SK-N-SH (cell line): ENCODE data around the gene CLEC16A. TPM values are rescaled to one million over a fixed set of nuclear protein-coding genes. Genes with fewer than 3 reads are reported as not detected.
"Not testable (repeated sequence)": the region's sequence is repeated elsewhere in the genome, so short reads cannot be mapped to it uniquely, and the experiment has no call there.

Experiments
- CTCF ChIA-PET: fragments of 300-600, 350-600 bp; formaldehyde crosslinking; extraction: SDS; loops from one replicate; lab custom pipeline; 2021; lab: Yijun Ruan, JAX
- POLR2A ChIA-PET: fragments of 350-600 bp; sonication (Branson Sonifier 250); formaldehyde crosslinking; extraction: SDS; loops from one replicate; lab custom pipeline; 2020; ENCODE audit warnings: antibody characterized with exemption, inconsistent platforms; lab: Yijun Ruan, JAX
- DNase-seq: peaks from one replicate; pipeline ENCODE4 v3.0.0; 2012
- H2AFZ ChIP-seq: fragments of 200-600 bp; sonication (generic); 2 replicates; pipeline ENCODE4 v1.8.1; 2016; ENCODE audit warnings: antibody characterized with exemption, mild to moderate bottlenecking, low read depth
- H3F3A ChIP-seq: fragments of 200-600 bp; sonication (generic); replicated peaks from 2 replicates; pipeline ENCODE3; 2016; ENCODE audit warnings: antibody characterized with exemption, mild to moderate bottlenecking; ENCODE audit not compliant: insufficient read depth
- H3K27ac ChIP-seq, 2 experiments: fragments of 200-500 bp in 1 of 2; fragments of 200-600 bp in 1 of 2; sonication (Bioruptor generic) in 1 of 2; sonication (generic), shearing (Covaris generic) in 1 of 2; 2 replicates each; pipeline versions ENCODE4 v1.5.1 to v1.6.1; 2014 to 2016; ENCODE audit warnings: low read depth in 2 of 2, inconsistent platforms in 1 of 2, low read length in 1 of 2, mild to moderate bottlenecking in 1 of 2, mixed read lengths in 1 of 2
- H3K27me3 ChIP-seq: fragments of 200-600 bp; sonication (generic), shearing (Covaris generic); 2 replicates; pipeline ENCODE4 v1.6.1; 2016; ENCODE audit warnings: mixed run types; ENCODE audit not compliant: insufficient read depth
- H3K36me3 ChIP-seq, 2 experiments: fragments of 200-500 bp in 1 of 2; fragments of 200-600 bp in 1 of 2; sonication (Bioruptor generic) in 1 of 2; sonication (generic) in 1 of 2; replicated peaks in 1 of 2; 2 replicates each; pipeline versions ENCODE3 to v1.5.1; 2014 to 2016; ENCODE audit warnings: low read length in 1 of 2, mild to moderate bottlenecking in 1 of 2; ENCODE audit not compliant: insufficient read depth in 2 of 2, control insufficient read depth in 1 of 2
- H3K4me1 ChIP-seq, 2 experiments: fragments of 200-500 bp in 1 of 2; fragments of 200-600 bp in 1 of 2; sonication (Bioruptor generic) in 1 of 2; sonication (generic), shearing (Covaris generic) in 1 of 2; 2 replicates each; pipeline versions ENCODE4 v1.5.1 to v1.6.1; 2014 to 2016; ENCODE audit warnings: low read depth in 1 of 2, low read length in 1 of 2, mixed run types in 1 of 2; ENCODE audit not compliant: insufficient read depth in 2 of 2, control insufficient read depth in 1 of 2
- H3K4me2 ChIP-seq: fragments of 200-600 bp; sonication (generic), shearing (Covaris generic); 2 replicates; pipeline ENCODE4 v1.6.1; 2017; ENCODE audit warnings: mixed run types
- H3K4me3 ChIP-seq, 2 experiments: fragments of 200-500 bp in 1 of 2; fragments of 200-600 bp in 1 of 2; sonication (Bioruptor generic) in 1 of 2; sonication (generic), shearing (Covaris generic) in 1 of 2; 2 replicates each; pipeline versions ENCODE4 v1.5.1 to v1.8.1; 2014 to 2016; ENCODE audit warnings: low read depth in 2 of 2, inconsistent platforms in 1 of 2, low read length in 1 of 2, mild to moderate bottlenecking in 1 of 2, mixed read lengths in 1 of 2, moderate library complexity in 1 of 2
- H3K79me2 ChIP-seq: fragments of 200-600 bp; sonication (generic); 2 replicates; pipeline ENCODE4 v1.8.1; 2017; ENCODE audit warnings: mild to moderate bottlenecking; ENCODE audit not compliant: insufficient read depth
- H3K9ac ChIP-seq: fragments of 200-600 bp; sonication (generic); 2 replicates; pipeline ENCODE4 v1.6.1; 2017; ENCODE audit warnings: mixed run types
- H3K9me2 ChIP-seq: fragments of 200-600 bp; sonication (generic); 2 replicates; pipeline ENCODE4 v1.6.1; 2017; ENCODE audit warnings: mixed run types
- H3K9me3 ChIP-seq: fragments of 200-600 bp; sonication (generic); 2 replicates; pipeline ENCODE4 v1.6.1; 2017; ENCODE audit warnings: mixed run types, mild to moderate bottlenecking, moderate library complexity
- H4K20me1 ChIP-seq: fragments of 200-600 bp; sonication (generic); 2 replicates; pipeline ENCODE4 v1.6.1; 2017; ENCODE audit warnings: mild to moderate bottlenecking, mixed run types; ENCODE audit not compliant: insufficient read depth
- CHD2 ChIP-seq: fragments of 150-350 bp; IDR thresholded peaks from 2 replicates; pipeline ENCODE4 v1.6.1; 2018; ENCODE audit warnings: low read length; ENCODE audit not compliant: partially characterized antibody
- EZH2phosphoT487 ChIP-seq: fragments of 200-600 bp; sonication (generic); IDR thresholded peaks from 2 replicates; pipeline ENCODE4 v1.6.1; 2017; ENCODE audit warnings: low read depth, mixed run types, mild to moderate bottlenecking, antibody characterized with exemption, moderate library complexity, borderline replicate concordance
- FOXM1 ChIP-seq: IDR thresholded peaks from 2 replicates; pipeline ENCODE4 v1.4.0; 2012; ENCODE audit warnings: low read depth, mild to moderate bottlenecking
- GABPA ChIP-seq: IDR thresholded peaks from 2 replicates; pipeline ENCODE4 v1.4.0; 2012; ENCODE audit warnings: low read depth, mild to moderate bottlenecking
- JUND ChIP-seq: IDR thresholded peaks from 2 replicates; pipeline ENCODE4 v1.4.0; 2012
- MEF2A ChIP-seq: IDR thresholded peaks from 2 replicates; pipeline ENCODE4 v1.4.0; 2012; ENCODE audit warnings: low read depth, borderline replicate concordance
- NRF1 ChIP-seq: IDR thresholded peaks from 2 replicates; pipeline ENCODE4 v1.6.1; 2012; ENCODE audit warnings: low read depth, mild to moderate bottlenecking, low read length
- POLR2AphosphoS5 ChIP-seq: IDR thresholded peaks from 2 replicates; pipeline ENCODE4 v1.6.1; 2012; ENCODE audit warnings: low read depth, low read length
- RXRA ChIP-seq: IDR thresholded peaks from 2 replicates; pipeline ENCODE4 v1.4.0; 2012; ENCODE audit warnings: low read depth, mild to moderate bottlenecking, borderline replicate concordance
- TEAD4 ChIP-seq: IDR thresholded peaks from 2 replicates; pipeline ENCODE4 v1.4.0; 2012; ENCODE audit warnings: mild to moderate bottlenecking, borderline replicate concordance; ENCODE audit not compliant: insufficient read depth
- WGBS: methylation state at CpG from one replicate; pipeline ENCODE4 v1.1.6; 2017; ENCODE audit warnings: low lambda C conversion rate; 5-methylcytosine and 5-hydroxymethylcytosine counted together
- polyA plus RNA-seq, 3 experiments: library from polyadenylated mRNA; depleted of rRNA; stranded (reverse); fragments of >200 nt; gene quantifications; 2 replicates each; pipeline ENCODE4 v1.2.3, GENCODE V29; 2012
- TF ChIP-seq, protein P1 (sequence below): fragments of 150-350 bp; IDR thresholded peaks from 2 replicates; pipeline ENCODE4 v1.6.1; 2016; ENCODE audit warnings: mild to moderate bottlenecking, low read depth, low read length
- TF ChIP-seq, protein P2 (sequence below): fragments of 200-600 bp; sonication (generic); IDR thresholded peaks from 2 replicates; pipeline ENCODE4 v1.6.1; 2017; ENCODE audit warnings: antibody characterized with exemption, mild to moderate bottlenecking, moderate library complexity

Gene CLEC16A
- polyA plus RNA-seq, 1 of the 3 experiments (the other 2 are of a cell fraction), result 13.7 TPM

DNA sequence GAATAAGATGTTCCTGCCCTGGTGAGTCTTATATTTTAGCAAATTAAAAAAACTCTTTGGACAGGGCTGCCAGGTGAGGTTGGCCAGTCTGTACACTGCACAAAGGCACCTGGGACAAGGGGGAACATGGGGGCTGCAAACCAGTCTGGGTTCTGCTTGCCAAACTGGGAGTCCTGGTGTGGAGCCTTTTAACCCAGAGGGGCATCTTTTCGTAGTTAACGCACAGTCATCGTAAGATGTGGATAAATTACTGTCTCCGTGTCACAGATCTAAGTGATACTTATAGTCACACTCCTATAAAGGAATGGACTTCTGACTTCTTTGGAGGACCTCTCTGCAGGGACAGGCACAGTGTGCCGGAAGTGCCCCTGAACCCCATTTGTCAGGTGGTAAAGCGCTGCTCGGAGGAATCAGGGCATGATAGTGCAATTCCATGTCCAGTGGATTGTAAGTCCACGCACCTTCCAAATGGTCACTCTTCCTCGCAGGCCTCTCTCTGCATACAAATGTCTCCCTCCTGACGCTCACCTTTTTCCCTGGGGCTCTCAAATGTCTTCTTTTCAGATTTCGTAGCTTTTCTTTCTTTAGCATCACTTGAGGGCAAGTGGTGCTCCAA lies 16.8 kb upstream of the CLEC16A start:
- Histone ChIP-seq H3K9me3 (no peaks in the 10 kb centered on the region), H3K4me2 (no peak overlapping the region), H3K27ac (no peak overlapping the region), H2AFZ (no peak overlapping the region), H3F3A (no peaks in the 10 kb centered on the region), H3K9ac (no peak overlapping the region), H3K27me3 (no peaks in the 10 kb centered on the region), H4K20me1 (peaks cover 20% of the 10 kb centered on the region), H3K36me3 (peaks cover 5 to 22% of the 10 kb centered on the region in 2 experiments), H3K79me2 (0 out of 2 replicates have a peak, but pooled peaks cover 6% of the 10 kb centered on the region), H3K4me1 (no peaks in the 10 kb centered on the region), H3K4me3 (no peak overlapping the region), H3K9me2 (no peaks in the 10 kb centered on the region)
- ChIA-PET POLR2A (no interaction called here), CTCF (interaction anchor here (1.6 kb wide), 1 partner anchor 9 kb away, joined by 9 read pairs; no protein-coding TSS in a partner anchor)
- 96% methylated on average over 9 of the region's 11 CpGs for WGBS
- no peak for TF ChIP-seq GABPA
- no peak for TF ChIP-seq EZH2phosphoT487
- TF ChIP-seq MEF2A, result no peak
- TF ChIP-seq FOXM1, result no peak
- no peak for TF ChIP-seq JUND
- no peak for TF ChIP-seq TEAD4
- no peak for TF ChIP-seq CHD2
- no peak for TF ChIP-seq NRF1
- TF ChIP-seq RXRA, result no peak
- TF ChIP-seq, protein P1, sequence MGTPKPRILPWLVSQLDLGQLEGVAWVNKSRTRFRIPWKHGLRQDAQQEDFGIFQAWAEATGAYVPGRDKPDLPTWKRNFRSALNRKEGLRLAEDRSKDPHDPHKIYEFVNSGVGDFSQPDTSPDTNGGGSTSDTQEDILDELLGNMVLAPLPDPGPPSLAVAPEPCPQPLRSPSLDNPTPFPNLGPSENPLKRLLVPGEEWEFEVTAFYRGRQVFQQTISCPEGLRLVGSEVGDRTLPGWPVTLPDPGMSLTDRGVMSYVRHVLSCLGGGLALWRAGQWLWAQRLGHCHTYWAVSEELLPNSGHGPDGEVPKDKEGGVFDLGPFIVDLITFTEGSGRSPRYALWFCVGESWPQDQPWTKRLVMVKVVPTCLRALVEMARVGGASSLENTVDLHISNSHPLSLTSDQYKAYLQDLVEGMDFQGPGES, result no peak
- TF ChIP-seq, protein P2, sequence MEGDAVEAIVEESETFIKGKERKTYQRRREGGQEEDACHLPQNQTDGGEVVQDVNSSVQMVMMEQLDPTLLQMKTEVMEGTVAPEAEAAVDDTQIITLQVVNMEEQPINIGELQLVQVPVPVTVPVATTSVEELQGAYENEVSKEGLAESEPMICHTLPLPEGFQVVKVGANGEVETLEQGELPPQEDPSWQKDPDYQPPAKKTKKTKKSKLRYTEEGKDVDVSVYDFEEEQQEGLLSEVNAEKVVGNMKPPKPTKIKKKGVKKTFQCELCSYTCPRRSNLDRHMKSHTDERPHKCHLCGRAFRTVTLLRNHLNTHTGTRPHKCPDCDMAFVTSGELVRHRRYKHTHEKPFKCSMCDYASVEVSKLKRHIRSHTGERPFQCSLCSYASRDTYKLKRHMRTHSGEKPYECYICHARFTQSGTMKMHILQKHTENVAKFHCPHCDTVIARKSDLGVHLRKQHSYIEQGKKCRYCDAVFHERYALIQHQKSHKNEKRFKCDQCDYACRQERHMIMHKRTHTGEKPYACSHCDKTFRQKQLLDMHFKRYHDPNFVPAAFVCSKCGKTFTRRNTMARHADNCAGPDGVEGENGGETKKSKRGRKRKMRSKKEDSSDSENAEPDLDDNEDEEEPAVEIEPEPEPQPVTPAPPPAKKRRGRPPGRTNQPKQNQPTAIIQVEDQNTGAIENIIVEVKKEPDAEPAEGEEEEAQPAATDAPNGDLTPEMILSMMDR, result no peak
- no peak for TF ChIP-seq POLR2AphosphoS5
- DNase-seq, result no peak

DNA sequence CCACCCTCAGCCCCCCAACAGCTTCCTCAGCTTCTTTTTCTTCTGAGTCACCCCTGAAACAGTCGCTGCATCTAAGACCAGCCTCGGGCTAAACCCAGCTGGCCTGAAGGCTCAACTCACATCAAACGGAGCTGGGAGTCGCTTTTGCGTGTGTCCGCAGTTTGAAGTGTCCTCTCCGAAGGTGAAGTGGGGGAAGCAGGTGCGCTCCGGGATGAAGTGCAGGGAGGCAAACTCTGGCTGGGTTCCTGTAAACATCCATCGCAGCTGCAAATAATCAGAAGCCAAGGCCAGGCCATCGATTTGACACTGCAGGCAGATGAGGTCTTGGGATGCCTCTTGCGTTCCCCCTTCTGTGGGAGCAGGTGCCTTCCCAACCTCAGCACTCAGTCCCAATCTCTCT lies 15.3 kb upstream of the CLEC16A start:
- H3K4me2 ChIP-seq, H3K9ac ChIP-seq, DNase-seq, H3K27me3 ChIP-seq, POLR2A ChIA-PET, H3F3A ChIP-seq, H3K9me3 ChIP-seq, H3K4me3 ChIP-seq, CTCF ChIA-PET, H3K27ac ChIP-seq, H3K9me2 ChIP-seq, H2AFZ ChIP-seq, H3K4me1 ChIP-seq: not testable (repeated sequence)
- WGBS, result 90% methylated on average over 11 of the region's 12 CpGs
- peaks cover 21% of the 10 kb centered on the region for H3K79me2 ChIP-seq
- H3K36me3 ChIP-seq, result peaks cover 8 to 26% of the 10 kb centered on the region in 2 experiments
- peaks cover 35% of the 10 kb centered on the region for H4K20me1 ChIP-seq
